MCF 10A (cell line): ENCODE measurements around the gene THOC2. TPM values are rescaled to one million over a fixed set of nuclear protein-coding genes. Genes with fewer than 3 reads are reported as not detected.
"Not testable (repeated sequence)": the region's sequence is repeated elsewhere in the genome, so short reads cannot be mapped to it uniquely, and the experiment has no call there.

ENCODE experiments used
- BruUV-seq: library from RNA; stranded (reverse); fragments of 400-500 nt; replicated peaks from 2 replicates; lab custom pipeline; 2021; lab: Mats Ljungman, UMichigan
- CTCF ChIA-PET: fragments of 300-600 bp; sonication (Branson Sonifier 250); formaldehyde crosslinking; extraction: SDS; loops from one replicate; lab custom pipeline; 2021; ENCODE audit warnings: antibody characterized with exemption, inconsistent platforms; lab: Yijun Ruan, JAX
- POLR2A ChIA-PET: fragments of 300-600, 350-650 bp; sonication (Branson Sonifier 250); formaldehyde crosslinking; extraction: SDS; loops from one replicate; lab custom pipeline; 2020; ENCODE audit warnings: antibody characterized with exemption, inconsistent platforms; lab: Yijun Ruan, JAX
- DNase-seq: peaks from one replicate; pipeline ENCODE4 v3.0.0-alpha.2; 2018; ENCODE audit not compliant: unreplicated experiment
- H3K27ac Mint-ChIP-seq: one replicate; pipeline ENCODE4 v1.8.0; 2022; ENCODE audit warnings: mild to moderate bottlenecking, low read depth, mixed read lengths; ENCODE audit not compliant: unreplicated experiment
- H3K27me3 Mint-ChIP-seq: one replicate; pipeline ENCODE4 v1.8.0; 2022; ENCODE audit warnings: mixed read lengths; ENCODE audit not compliant: insufficient read depth, unreplicated experiment
- H3K36me3 Mint-ChIP-seq: one replicate; pipeline ENCODE4 v1.8.0; 2022; ENCODE audit warnings: mild to moderate bottlenecking, moderate library complexity, mixed read lengths; ENCODE audit not compliant: insufficient read depth, unreplicated experiment
- H3K4me1 Mint-ChIP-seq: one replicate; pipeline ENCODE4 v1.8.0; 2022; ENCODE audit warnings: mixed read lengths; ENCODE audit not compliant: insufficient read depth, unreplicated experiment
- H3K4me3 Mint-ChIP-seq: one replicate; pipeline ENCODE4 v1.8.0; 2022; ENCODE audit warnings: mild to moderate bottlenecking, moderate library complexity, mixed read lengths; ENCODE audit not compliant: unreplicated experiment
- H3K9me3 Mint-ChIP-seq: one replicate; pipeline ENCODE4 v1.8.0; 2022; ENCODE audit warnings: mixed read lengths; ENCODE audit not compliant: unreplicated experiment
- CTCF ChIP-seq: fragments of 200-600 bp; IDR thresholded peaks from one replicate; pipeline ENCODE4 v1.8.0; 2022; ENCODE audit warnings: antibody characterized with exemption, mild to moderate bottlenecking; ENCODE audit not compliant: unreplicated experiment
- intact Hi-C: fragments of 100-400 bp; cut with micrococcal nuclease; formaldehyde crosslinking; loops from 2 replicates; pipeline ENCODE4 v1.14.1; 2022
- total RNA-seq: library from RNA; stranded (reverse); gene quantifications from 2 replicates; pipeline ENCODE4 v1.2.3, GENCODE V29; 2022

THOC2 gene
- total RNA-seq, 1 experiment from 2014 or later: 75.4 TPM

GRCh38 chrX:123740006-123740405 is 7.2 kb upstream of the THOC2 start:
- Mint-ChIP-seq H3K27ac (no peak overlapping the region), H3K4me1 (no peaks in the 10 kb centered on the region), H3K27me3 (no peaks in the 10 kb centered on the region), H3K36me3 (no peaks in the 10 kb centered on the region), H3K9me3 (no peaks in the 10 kb centered on the region), H3K4me3 (no peak overlapping the region)
- POLR2A ChIA-PET: no interaction called here
- DNase-seq: no peak
- CTCF ChIA-PET: interaction anchor here (0.8 to 1.6 kb wide), 2 partner anchors 11 to 25 kb away, joined by 3 read pairs; no protein-coding TSS in a partner anchor
- intact Hi-C loops: no loop called here
- no TSS peak for BruUV-seq
- no peak for TF ChIP-seq CTCF

- Mint-ChIP-seq H3K4me1 (no peaks in the 10 kb centered on the region), H3K9me3 (no peaks in the 10 kb centered on the region), H3K36me3 (no peaks in the 10 kb centered on the region), H3K27ac (no peak overlapping the region), H3K4me3 (no peak overlapping the region), H3K27me3 (no peaks in the 10 kb centered on the region)
- ChIA-PET POLR2A (no interaction called here), CTCF (interaction anchor here (1.6 kb wide), 1 partner anchor 10 kb away, joined by 3 read pairs; no protein-coding TSS in a partner anchor)
- intact Hi-C loops: no loop called here
- no TSS peak for BruUV-seq
- TF ChIP-seq CTCF: no peak
- DNase-seq: no peak
Measured at GRCh38 chrX:123739474-123739873, 6.6 kb upstream of the THOC2 start.

GRCh38 chrX:123738378-123738940 is 5.6 kb upstream of the THOC2 start:
- BruUV-seq: no TSS peak
- Mint-ChIP-seq H3K27me3 (no peaks in the 10 kb centered on the region), H3K36me3 (no peaks in the 10 kb centered on the region), H3K9me3 (no peaks in the 10 kb centered on the region), H3K4me1 (no peaks in the 10 kb centered on the region), H3K4me3 (no peak overlapping the region), H3K27ac (no peak overlapping the region)
- POLR2A ChIA-PET: interaction anchor here (0.5 to 0.6 kb wide), 2 partner anchors 9 to 58 kb away, joined by 3 read pairs; no protein-coding TSS in a partner anchor
- intact Hi-C loops: no loop called here
- no peak for DNase-seq
- TF ChIP-seq CTCF: no peak
- CTCF ChIA-PET: interaction anchor here (1.6 kb wide), 1 partner anchor 9 kb away, joined by 3 read pairs; no protein-coding TSS in a partner anchor

- Mint-ChIP-seq H3K4me1 (no peaks in the 10 kb centered on the region), H3K4me3 (no peak overlapping the region), H3K36me3 (no peaks in the 10 kb centered on the region), H3K27me3 (no peaks in the 10 kb centered on the region), H3K9me3 (no peaks in the 10 kb centered on the region), H3K27ac (no peak overlapping the region)
- DNase-seq: no peak
- intact Hi-C loops: no loop called here
- no TSS peak for BruUV-seq
- CTCF ChIA-PET: interaction anchor here (0.6 kb wide), 1 partner anchor 113 kb away, joined by 3 read pairs; no protein-coding TSS in a partner anchor
- no peak for TF ChIP-seq CTCF
- POLR2A ChIA-PET: no interaction called here
Measured at GRCh38 chrX:123736333-123736921, 3.6 kb upstream of the THOC2 start.

- H3K4me1 Mint-ChIP-seq, H3K4me3 Mint-ChIP-seq, H3K36me3 Mint-ChIP-seq, H3K27me3 Mint-ChIP-seq, H3K9me3 Mint-ChIP-seq, BruUV-seq, H3K27ac Mint-ChIP-seq, POLR2A ChIA-PET, intact Hi-C loops, DNase-seq: not testable (repeated sequence)
- CTCF ChIA-PET: interaction anchor here (0.6 kb wide), 1 partner anchor 18 kb away, joined by 5 read pairs; no protein-coding TSS in a partner anchor
Measured at GRCh38 chrX:123735137-123735536, 2.3 kb upstream of the THOC2 start.

- POLR2A ChIA-PET, H3K4me1 Mint-ChIP-seq, intact Hi-C loops, H3K27me3 Mint-ChIP-seq, CTCF ChIA-PET, H3K9me3 Mint-ChIP-seq, H3K4me3 Mint-ChIP-seq, DNase-seq, H3K27ac Mint-ChIP-seq, BruUV-seq: not testable (repeated sequence)
- H3K36me3 Mint-ChIP-seq: peaks cover 11% of the 10 kb centered on the region
Measured at GRCh38 chrX:123734079-123734478, 1.2 kb upstream of the THOC2 start.
